HG02973 (cell line): Measurements from ENCODE around the gene CRNN.

ENCODE experiments used
- ATAC-seq: cut with Tn5 transposase; IDR thresholded peaks from one replicate; pipeline ENCODE4 v1.9.1; 2021; ENCODE audit warnings: moderate library complexity; ENCODE audit not compliant: unreplicated experiment

The CRNN gene

GRCh38 chr1:152413909-152414308, at the start of gene CRNN:
Gene CRNN, minus strand, starts transcription at chr1:152414263. Its CDS starts 2,030 bp downstream, at chr1:152412233.
- no peak for ATAC-seq

- no peak for ATAC-seq
Measured at GRCh38 chr1:152462636-152463035, 48.6 kb upstream of the CRNN start.

- no peak for ATAC-seq
Measured at GRCh38 chr1:152461544-152461943, 47.5 kb upstream of the CRNN start.

- no peak for ATAC-seq
Measured at GRCh38 chr1:152460529-152460899, 46.5 kb upstream of the CRNN start.

GRCh38 chr1:152459596-152460528, 45.8 kb upstream of the CRNN start:
- peak; percentile 96 for ATAC-seq

GRCh38 chr1:152458384-152459185, 44.5 kb upstream of the CRNN start:
- no peak for ATAC-seq

GRCh38 chr1:152457561-152457960, 43.5 kb upstream of the CRNN start:
- ATAC-seq: no peak

- ATAC-seq: no peak
Measured at GRCh38 chr1:152457071-152457470, 43.0 kb upstream of the CRNN start.

- ATAC-seq: no peak
Measured at GRCh38 chr1:152451254-152451653, 37.2 kb upstream of the CRNN start.

GRCh38 chr1:152449661-152450060, 35.6 kb upstream of the CRNN start:
- no peak for ATAC-seq

GRCh38 chr1:152448496-152448895, 34.4 kb upstream of the CRNN start:
- no peak for ATAC-seq

GRCh38 chr1:152448095-152448494, 34.0 kb upstream of the CRNN start:
- no peak for ATAC-seq

- no peak for ATAC-seq
Measured at GRCh38 chr1:152447484-152447883, 33.4 kb upstream of the CRNN start.

GRCh38 chr1:152444045-152444444, 30.0 kb upstream of the CRNN start:
- ATAC-seq: no peak

GRCh38 chr1:152442765-152443164, 28.7 kb upstream of the CRNN start:
- no peak for ATAC-seq

GRCh38 chr1:152442301-152442700, 28.2 kb upstream of the CRNN start:
- ATAC-seq: no peak

- no peak for ATAC-seq
Measured at GRCh38 chr1:152441756-152442155, 27.7 kb upstream of the CRNN start.

- peak; percentile 77 for ATAC-seq
Measured at GRCh38 chr1:152440635-152441471, 26.8 kb upstream of the CRNN start.

- no peak for ATAC-seq
Measured at GRCh38 chr1:152436593-152437496, 22.8 kb upstream of the CRNN start.

GRCh38 chr1:152427458-152427857, 13.4 kb upstream of the CRNN start:
- no peak for ATAC-seq
